Trophoblast cell (in vitro differentiated cells and primary cell): ENCODE data around the gene TXNDC12.

ENCODE experiments used
- DNase-seq, 2 donors: peaks; one replicate each; pipeline ENCODE4 v3.0.0-alpha.2; 2016
- H2AFZ ChIP-seq: 2 replicates; pipeline ENCODE4 v1.6.1; 2013; ENCODE audit warnings: low read length, moderate library complexity, mild to moderate bottlenecking; ENCODE audit not compliant: insufficient read depth, poor library complexity
- H2AK5ac ChIP-seq: 2 replicates; pipeline ENCODE4 v1.6.1; 2013; ENCODE audit warnings: mild to moderate bottlenecking, low read length
- H2BK120ac ChIP-seq: 2 replicates; pipeline ENCODE4 v1.6.1; 2013; ENCODE audit warnings: low read length, mild to moderate bottlenecking, moderate library complexity; ENCODE audit not compliant: insufficient read depth, poor library complexity
- H2BK12ac ChIP-seq: 2 replicates; pipeline ENCODE4 v1.6.1; 2013; ENCODE audit warnings: mild to moderate bottlenecking, low read length, moderate library complexity
- H2BK5ac ChIP-seq: 2 replicates; pipeline ENCODE4 v1.6.1; 2013; ENCODE audit warnings: low read length, low read depth, moderate library complexity, mild to moderate bottlenecking; ENCODE audit not compliant: poor library complexity
- H3K14ac ChIP-seq: 2 replicates; pipeline ENCODE4 v1.6.1; 2013; ENCODE audit warnings: mild to moderate bottlenecking, low read length
- H3K18ac ChIP-seq: 2 replicates; pipeline ENCODE4 v1.6.1; 2013; ENCODE audit warnings: mild to moderate bottlenecking, low read length
- H3K23ac ChIP-seq: 2 replicates; pipeline ENCODE4 v1.6.1; 2013; ENCODE audit warnings: low read length
- H3K27ac ChIP-seq: 2 replicates; pipeline ENCODE4 v1.5.1; 2013; ENCODE audit warnings: low read depth, mild to moderate bottlenecking, inconsistent platforms, low read length, moderate library complexity
- H3K27me3 ChIP-seq: 2 replicates; pipeline ENCODE4 v1.6.1; 2013; ENCODE audit warnings: inconsistent platforms, mild to moderate bottlenecking, low read length, moderate library complexity; ENCODE audit not compliant: insufficient read depth
- H3K36me3 ChIP-seq, 2 experiments: 1 replicate in 1 of 2; 2 replicates in 1 of 2; pipeline ENCODE4 v1.6.1; 2013; ENCODE audit warnings: low read length in 2 of 2, mild to moderate bottlenecking in 2 of 2, moderate library complexity in 1 of 2; ENCODE audit not compliant: insufficient read depth in 2 of 2, control insufficient read depth in 1 of 2
- H3K4ac ChIP-seq: 2 replicates; pipeline ENCODE4 v1.6.1; 2013; ENCODE audit warnings: low read depth, mild to moderate bottlenecking, low read length, moderate library complexity
- H3K4me1 ChIP-seq, 2 experiments: 1 replicate in 1 of 2; 2 replicates in 1 of 2; pipeline ENCODE4 v1.6.1; 2013; ENCODE audit warnings: low read length in 2 of 2, mild to moderate bottlenecking in 2 of 2, moderate library complexity in 1 of 2; ENCODE audit not compliant: insufficient read depth in 2 of 2, control insufficient read depth in 1 of 2
- H3K4me2 ChIP-seq: 2 replicates; pipeline ENCODE4 v1.6.1; 2013; ENCODE audit warnings: inconsistent platforms, mild to moderate bottlenecking, low read length, moderate library complexity
- H3K4me3 ChIP-seq: 2 replicates; pipeline ENCODE4 v1.5.1; 2013; ENCODE audit warnings: mild to moderate bottlenecking, low read depth, low read length, inconsistent platforms
- H3K79me1 ChIP-seq: one replicate; pipeline ENCODE4 v1.6.1; 2013; ENCODE audit warnings: low read length
- H3K79me2 ChIP-seq: 2 replicates; pipeline ENCODE4 v1.6.1; 2013; ENCODE audit warnings: low read length, mild to moderate bottlenecking; ENCODE audit not compliant: control insufficient read depth, insufficient read depth, poor library complexity
- H3K9ac ChIP-seq: 2 replicates; pipeline ENCODE4 v1.6.1; 2013; ENCODE audit warnings: mild to moderate bottlenecking, low read length
- H3K9me3 ChIP-seq: 2 replicates; pipeline ENCODE4 v1.6.1; 2013; ENCODE audit warnings: low read depth, mild to moderate bottlenecking, control low read depth, inconsistent platforms, low read length; ENCODE audit not compliant: insufficient read depth
- H4K12ac ChIP-seq: 2 replicates; pipeline ENCODE4 v1.6.1; 2013; ENCODE audit warnings: low read depth, mild to moderate bottlenecking, low read length, moderate library complexity
- H4K8ac ChIP-seq: 2 replicates; pipeline ENCODE4 v1.6.1; 2013; ENCODE audit warnings: low read depth, mild to moderate bottlenecking, low read length, moderate library complexity
- H4K91ac ChIP-seq: one replicate; pipeline ENCODE4 v1.6.1; 2013; ENCODE audit warnings: low read depth, mild to moderate bottlenecking, low read length, moderate library complexity
- WGBS: extraction: QIAGEN DNeasy Blood & Tissue Kit; methylation state at CpG from one replicate; pipeline ENCODE4 v1.1.7; 2013; ENCODE audit warnings: missing lambda C conversion rate; ENCODE audit not compliant: insufficient read length, insufficient coverage; ENCODE audit errors: extremely low coverage; 5-methylcytosine and 5-hydroxymethylcytosine counted together

Gene TXNDC12

DNA sequence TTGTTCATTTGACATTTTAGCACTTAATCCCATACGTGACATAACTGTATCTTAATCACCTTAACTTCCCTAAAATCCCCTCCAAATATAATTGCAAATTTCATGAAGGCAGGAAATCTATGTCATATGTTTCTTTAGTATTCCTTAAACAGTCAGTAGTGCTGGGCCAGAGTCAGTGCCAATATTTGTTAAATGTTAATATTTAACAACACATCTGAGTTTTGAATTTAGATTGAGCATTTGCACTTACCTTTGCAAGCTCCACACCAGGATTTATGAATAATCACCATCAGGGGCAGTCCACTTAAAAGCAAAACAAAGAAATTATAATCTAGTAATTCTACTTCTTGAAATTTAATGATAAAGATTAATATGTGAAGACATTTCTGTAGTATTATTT, 26.7 kb downstream of the TXNDC12 start:
- H4K8ac ChIP-seq, result no peak overlapping the region
- H3K27ac ChIP-seq, result no peak overlapping the region
- no peak overlapping the region for H3K4me3 ChIP-seq
- no peak for DNase-seq
- no peak overlapping the region for H2BK5ac ChIP-seq
- H4K12ac ChIP-seq, result no peak overlapping the region
- H3K18ac ChIP-seq, result no peak overlapping the region
- no peak overlapping the region for H4K91ac ChIP-seq
- 100% methylated on average over 1 of the region's 1 CpG for WGBS
- no peak overlapping the region for H2AK5ac ChIP-seq
- H3K36me3 ChIP-seq, result peaks cover 5 to 10% of the 10 kb centered on the region in 2 experiments
- peaks cover 5 to 7% of the 10 kb centered on the region in 2 experiments for H3K4me1 ChIP-seq
- no peak overlapping the region for H2BK120ac ChIP-seq
- no peaks in the 10 kb centered on the region for H3K27me3 ChIP-seq
- no peak overlapping the region for H3K9ac ChIP-seq
- H3K23ac ChIP-seq, result no peak overlapping the region
- no peaks in the 10 kb centered on the region for H3K9me3 ChIP-seq
- H2AFZ ChIP-seq, result no peak overlapping the region
- H3K14ac ChIP-seq, result no peak overlapping the region
- peaks cover 2% of the 10 kb centered on the region for H3K79me1 ChIP-seq
- peaks cover 4% of the 10 kb centered on the region for H3K79me2 ChIP-seq
- H3K4ac ChIP-seq, result no peak overlapping the region
- no peak overlapping the region for H3K4me2 ChIP-seq
- no peak overlapping the region for H2BK12ac ChIP-seq

DNA sequence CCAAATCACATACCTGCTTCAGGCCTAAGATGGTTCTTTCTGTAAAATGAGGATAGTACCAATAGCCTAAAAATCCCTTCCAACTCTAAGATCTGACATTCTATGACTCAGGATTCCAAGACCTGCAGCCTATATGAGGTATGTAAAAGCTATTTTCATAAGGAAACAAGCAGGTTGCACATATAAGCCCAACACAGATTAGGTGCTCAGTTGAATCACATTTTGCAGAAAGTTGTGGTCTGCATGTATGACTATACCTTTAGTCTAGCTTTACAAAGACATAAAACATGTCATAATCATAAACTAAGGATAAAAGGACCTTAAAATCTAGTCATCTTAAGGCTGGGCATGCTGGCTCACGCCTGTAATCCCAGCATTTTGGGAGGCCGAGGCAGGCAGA, 28.7 kb downstream of the TXNDC12 start:
- Histone ChIP-seq H4K91ac (no peak overlapping the region), H3K27ac (no peak overlapping the region), H4K8ac (no peak overlapping the region), H2AK5ac (no peak overlapping the region), H3K27me3 (no peaks in the 10 kb centered on the region), H3K9me3 (no peaks in the 10 kb centered on the region), H3K79me2 (no peaks in the 10 kb centered on the region), H3K4me2 (no peak overlapping the region), H3K4ac (no peak overlapping the region), H2AFZ (no peak overlapping the region), H3K23ac (no peak overlapping the region), H4K12ac (no peak overlapping the region), H2BK5ac (no peak overlapping the region), H3K36me3 (peaks cover 8 to 14% of the 10 kb centered on the region in 2 experiments), H3K4me1 (no peaks in the 10 kb centered on the region), H3K9ac (no peak overlapping the region), H3K14ac (no peak overlapping the region), H2BK12ac (no peak overlapping the region), H3K18ac (no peak overlapping the region), H3K4me3 (no peak overlapping the region), H2BK120ac (no peak overlapping the region), H3K79me1 (no peaks in the 10 kb centered on the region)
- WGBS, result no CpG with 5 or more reads among the region's 2 CpGs
- DNase-seq, result no peak

DNA sequence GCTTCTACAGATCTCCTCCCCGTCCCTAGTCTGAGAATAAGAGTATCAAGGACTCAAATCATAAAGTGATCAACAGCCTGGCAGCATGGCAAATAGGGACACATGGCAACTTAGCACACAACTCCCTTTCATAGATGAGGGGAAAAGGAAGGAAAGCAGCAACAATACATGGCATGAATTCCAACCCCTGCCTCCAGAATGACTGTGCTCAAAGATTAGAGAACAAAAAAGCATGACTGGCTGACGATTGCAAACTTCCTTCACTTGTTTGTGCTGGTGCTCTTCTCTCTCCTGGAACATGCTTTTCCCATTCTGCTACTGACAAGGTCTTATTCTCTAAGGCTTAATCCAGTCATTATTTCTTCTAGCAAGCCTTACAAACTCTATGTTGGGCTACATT, 32.9 kb downstream of the TXNDC12 start:
- no peak overlapping the region for H2BK5ac ChIP-seq
- H4K8ac ChIP-seq, result no peak overlapping the region
- WGBS, result no CpG with 5 or more reads among the region's 2 CpGs
- no peaks in the 10 kb centered on the region for H3K9me3 ChIP-seq
- H4K91ac ChIP-seq, result no peak overlapping the region
- no peak overlapping the region for H2AFZ ChIP-seq
- no peak overlapping the region for H3K27ac ChIP-seq
- no peak for DNase-seq
- peaks cover 11 to 20% of the 10 kb centered on the region in 2 experiments for H3K36me3 ChIP-seq
- no peak overlapping the region for H3K9ac ChIP-seq
- H2AK5ac ChIP-seq, result no peak overlapping the region
- H3K4me2 ChIP-seq, result no peak overlapping the region
- H2BK12ac ChIP-seq, result no peak overlapping the region
- H3K79me1 ChIP-seq, result no peaks in the 10 kb centered on the region
- no peak overlapping the region for H3K14ac ChIP-seq
- no peaks in the 10 kb centered on the region for H3K27me3 ChIP-seq
- H3K4me3 ChIP-seq, result no peak overlapping the region
- H4K12ac ChIP-seq, result no peak overlapping the region
- H3K4ac ChIP-seq, result no peak overlapping the region
- H3K23ac ChIP-seq, result no peak overlapping the region
- H3K4me1 ChIP-seq, result no peaks in the 10 kb centered on the region
- no peaks in the 10 kb centered on the region for H3K79me2 ChIP-seq
- no peak overlapping the region for H2BK120ac ChIP-seq
- no peak overlapping the region for H3K18ac ChIP-seq

DNA sequence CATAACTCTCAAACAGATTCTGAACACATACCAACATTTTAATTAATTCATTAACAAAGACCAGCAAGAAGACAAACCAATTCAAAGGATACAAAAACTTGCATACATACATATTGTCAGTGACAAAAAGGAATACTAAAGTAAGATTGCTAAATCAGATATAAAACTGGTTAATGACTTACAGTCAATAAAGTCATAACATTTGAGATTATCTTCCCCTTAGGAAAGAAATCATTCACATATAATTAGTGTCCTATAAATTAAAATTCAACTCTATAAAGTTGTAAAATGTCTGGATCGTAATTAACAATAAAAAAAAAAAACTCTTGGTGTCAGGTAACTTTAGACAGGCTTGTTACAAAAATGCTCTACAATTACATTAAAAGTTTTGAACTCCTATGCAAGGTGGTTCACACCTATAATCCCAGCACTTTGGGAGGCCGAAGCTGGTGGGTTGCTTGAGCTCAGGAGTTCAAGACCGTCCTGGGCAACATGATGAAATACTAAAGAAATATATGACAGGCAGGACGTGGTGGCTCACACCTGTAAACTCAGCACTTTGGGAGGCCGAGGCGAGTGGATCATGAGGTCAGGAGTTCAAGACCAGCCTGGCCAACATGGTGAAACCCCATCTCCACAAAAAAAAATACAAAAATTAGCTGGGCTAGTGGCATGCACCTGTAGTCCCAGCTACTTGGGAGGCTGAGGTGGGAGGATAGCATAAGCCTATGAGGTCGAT, 46.8 kb downstream of the TXNDC12 start:
- Histone ChIP-seq H3K27ac (no peak overlapping the region), H2AFZ (no peak overlapping the region), H4K91ac (no peak overlapping the region), H2BK12ac (no peak overlapping the region), H3K79me1 (peaks cover 3% of the 10 kb centered on the region), H3K36me3 (no peaks in the 10 kb centered on the region), H3K9ac (no peak overlapping the region), H3K18ac (no peak overlapping the region), H3K79me2 (no peaks in the 10 kb centered on the region), H3K4me3 (no peak overlapping the region), H2BK120ac (no peak overlapping the region), H3K27me3 (no peaks in the 10 kb centered on the region), H3K4ac (no peak overlapping the region), H4K12ac (no peak overlapping the region), H3K4me1 (peaks cover 0 to 4% of the 10 kb centered on the region in 2 experiments), H3K4me2 (no peak overlapping the region), H2AK5ac (no peak overlapping the region), H3K23ac (no peak overlapping the region), H2BK5ac (no peak overlapping the region), H3K9me3 (no peaks in the 10 kb centered on the region), H3K14ac (no peak overlapping the region), H4K8ac (no peak overlapping the region)
- whole genome bisulfite sequencing, result no CpG with 5 or more reads among the region's 7 CpGs
- DNase-seq, result no peak
